Measurements from ENCODE around the gene TBC1D19. TPM values are rescaled to one million over a fixed set of nuclear protein-coding genes. Genes with fewer than 3 reads are reported as not detected.

Gene TBC1D19
- total RNA-seq, 6 experiments from 2014 or later, result 8.5 to 14.4 (median 12.1) TPM

DNA sequence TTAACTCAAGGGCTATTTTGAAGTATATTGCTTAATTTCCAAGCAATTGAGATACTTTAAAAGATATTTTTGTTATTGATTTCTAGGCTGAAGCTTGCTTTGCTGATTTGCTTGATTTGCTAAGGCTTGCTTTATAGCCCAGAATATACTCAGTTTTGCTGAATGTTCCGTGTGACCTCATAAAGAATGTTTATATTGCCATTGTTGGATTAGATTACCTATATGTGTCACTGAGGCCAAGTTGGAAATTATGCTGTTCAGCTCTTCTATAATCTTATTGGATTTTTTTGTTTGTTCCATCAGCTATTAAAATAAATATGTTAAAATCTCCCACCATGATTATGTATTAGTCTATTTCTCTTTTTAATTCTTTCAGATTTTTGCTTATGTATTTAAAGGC, 13.0 kb downstream of the TBC1D19 start:
- TF ChIP-seq, protein P1, sequence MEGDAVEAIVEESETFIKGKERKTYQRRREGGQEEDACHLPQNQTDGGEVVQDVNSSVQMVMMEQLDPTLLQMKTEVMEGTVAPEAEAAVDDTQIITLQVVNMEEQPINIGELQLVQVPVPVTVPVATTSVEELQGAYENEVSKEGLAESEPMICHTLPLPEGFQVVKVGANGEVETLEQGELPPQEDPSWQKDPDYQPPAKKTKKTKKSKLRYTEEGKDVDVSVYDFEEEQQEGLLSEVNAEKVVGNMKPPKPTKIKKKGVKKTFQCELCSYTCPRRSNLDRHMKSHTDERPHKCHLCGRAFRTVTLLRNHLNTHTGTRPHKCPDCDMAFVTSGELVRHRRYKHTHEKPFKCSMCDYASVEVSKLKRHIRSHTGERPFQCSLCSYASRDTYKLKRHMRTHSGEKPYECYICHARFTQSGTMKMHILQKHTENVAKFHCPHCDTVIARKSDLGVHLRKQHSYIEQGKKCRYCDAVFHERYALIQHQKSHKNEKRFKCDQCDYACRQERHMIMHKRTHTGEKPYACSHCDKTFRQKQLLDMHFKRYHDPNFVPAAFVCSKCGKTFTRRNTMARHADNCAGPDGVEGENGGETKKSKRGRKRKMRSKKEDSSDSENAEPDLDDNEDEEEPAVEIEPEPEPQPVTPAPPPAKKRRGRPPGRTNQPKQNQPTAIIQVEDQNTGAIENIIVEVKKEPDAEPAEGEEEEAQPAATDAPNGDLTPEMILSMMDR (IDR thresholded peaks at IDR 0.05), result no peak
- no peak overlapping the region for H3K27ac Mint-ChIP-seq
- DNase-seq, result no peak
- H3K36me3 Mint-ChIP-seq (ENCODE audit: low read depth), result no peaks in the 10 kb centered on the region
- no peak overlapping the region for H3K4me3 Mint-ChIP-seq
- H3K4me1 Mint-ChIP-seq (ENCODE audit: low read depth), result peaks cover 9% of the 10 kb centered on the region; the same call in 1 of the 2 replicates
- no peaks in the 10 kb centered on the region for H3K9me3 Mint-ChIP-seq
- H3K27me3 Mint-ChIP-seq (ENCODE audit: insufficient read depth), result no peaks in the 10 kb centered on the region; the same call in 1 of the 2 replicates

DNA sequence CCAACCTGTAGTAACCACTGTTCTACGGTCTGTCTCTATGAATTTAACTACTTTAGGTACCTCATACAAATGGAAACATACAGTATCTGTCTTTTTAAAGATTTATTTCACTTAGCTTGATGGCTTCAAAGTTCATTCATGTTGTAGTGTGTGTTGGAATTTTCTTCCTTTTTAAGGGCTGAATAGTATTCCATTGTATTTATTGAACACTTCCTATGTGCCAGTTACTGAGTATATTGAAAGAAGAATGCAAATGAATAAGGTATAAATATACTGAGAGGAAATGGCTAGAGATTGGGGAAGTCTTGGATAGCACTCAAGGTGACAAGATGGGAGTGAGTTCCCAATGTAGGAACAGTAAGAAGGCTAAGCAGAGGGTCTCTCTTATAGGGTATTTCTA, 17.3 kb downstream of the TBC1D19 start:
- TF ChIP-seq, protein P1 (IDR thresholded peaks at IDR 0.05), result no peak
- no peak for DNase-seq

DNA sequence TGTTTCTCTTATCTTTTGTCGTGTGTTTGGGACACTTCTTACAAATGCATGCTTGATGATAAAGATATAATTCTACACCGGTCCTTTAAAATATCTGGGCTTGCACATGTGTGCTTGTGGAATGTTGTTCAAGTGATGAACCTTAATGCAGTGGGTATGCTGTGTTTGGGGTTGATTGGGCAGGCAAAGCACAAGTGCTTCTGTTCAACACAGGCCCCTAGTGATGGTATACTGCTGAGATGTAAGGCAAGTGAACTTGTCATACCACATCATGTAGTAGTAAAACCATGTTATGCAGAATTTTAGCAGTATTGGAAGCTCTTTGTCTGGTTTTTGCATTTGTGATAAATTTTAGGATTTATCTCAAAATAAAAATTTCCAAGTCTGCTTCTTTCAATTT, 23.9 kb downstream of the TBC1D19 start:
- H3K36me3 Mint-ChIP-seq (ENCODE audit: low read depth), result no peaks in the 10 kb centered on the region
- H3K9me3 Mint-ChIP-seq, result no peaks in the 10 kb centered on the region
- peaks cover 8% of the 10 kb centered on the region for H3K4me1 Mint-ChIP-seq (ENCODE audit: low read depth)
- H3K4me3 Mint-ChIP-seq, result no peak overlapping the region
- H3K27me3 Mint-ChIP-seq (ENCODE audit: insufficient read depth), result no peaks in the 10 kb centered on the region
- TF ChIP-seq, protein P1 (IDR thresholded peaks at IDR 0.05), result no peak
- no peak for DNase-seq
- no peak overlapping the region for H3K27ac Mint-ChIP-seq

More for the DNA sequence above, 17.3 kb downstream of the TBC1D19 start:
- no peak overlapping the region for H3K27ac Mint-ChIP-seq
- peaks cover 11% of the 10 kb centered on the region for H3K4me1 Mint-ChIP-seq (ENCODE audit: low read depth)
- H3K36me3 Mint-ChIP-seq (ENCODE audit: low read depth), result no peaks in the 10 kb centered on the region
- no peaks in the 10 kb centered on the region; the same call in 1 of the 2 replicates for H3K27me3 Mint-ChIP-seq (ENCODE audit: insufficient read depth)
- no peaks in the 10 kb centered on the region for H3K9me3 Mint-ChIP-seq
- H3K4me3 Mint-ChIP-seq, result no peak overlapping the region

DNA sequence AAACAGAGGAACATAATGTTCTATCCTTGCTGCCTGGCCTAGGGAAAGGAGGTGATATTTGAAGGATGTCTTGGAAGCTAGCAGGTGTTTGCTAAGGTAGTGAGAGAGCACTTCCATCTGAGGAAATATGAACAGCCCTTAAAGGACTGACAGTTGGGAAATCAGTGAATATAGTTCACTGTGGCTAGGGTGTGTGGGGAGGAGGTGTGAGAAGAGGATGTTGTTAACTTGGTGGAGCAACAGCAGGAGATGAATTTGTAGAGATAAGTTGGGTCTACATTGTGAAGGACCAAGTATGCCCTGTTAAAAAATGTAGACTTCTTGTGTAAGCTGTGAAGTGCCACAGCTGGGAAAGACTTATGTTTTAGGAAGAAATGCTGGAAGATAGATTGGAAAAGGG, 25.5 kb downstream of the TBC1D19 start:
- Mint-ChIP-seq H3K9me3 (no peaks in the 10 kb centered on the region), H3K4me3 (no peak overlapping the region), H3K36me3 (ENCODE audit: low read depth) (no peaks in the 10 kb centered on the region), H3K27ac (no peak overlapping the region), H3K27me3 (ENCODE audit: insufficient read depth) (no peaks in the 10 kb centered on the region), H3K4me1 (ENCODE audit: low read depth) (peaks cover 8% of the 10 kb centered on the region)
- TF ChIP-seq, protein P1 (IDR thresholded peaks at IDR 0.05), result no peak
- no peak for DNase-seq

DNA sequence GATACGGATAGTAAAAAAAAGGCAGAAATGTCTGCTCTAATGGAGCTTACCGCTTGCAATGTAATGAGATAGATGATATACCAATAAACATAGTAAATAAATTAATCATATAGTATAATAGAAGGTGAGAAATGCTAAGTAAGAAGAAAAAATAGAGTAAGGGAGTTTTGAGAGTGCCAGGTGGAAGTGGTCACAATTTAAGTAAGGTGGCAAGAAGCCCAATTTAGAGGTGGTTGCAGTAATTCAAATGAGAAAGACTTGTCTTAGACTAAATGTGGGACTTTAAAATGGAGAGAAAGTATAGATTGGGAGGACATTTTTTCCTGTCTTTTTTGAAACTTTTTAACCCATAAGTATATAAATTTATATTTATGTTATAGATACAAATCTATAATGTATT, 26.0 kb downstream of the TBC1D19 start:
- Mint-ChIP-seq H3K4me3 (no peak overlapping the region), H3K27me3 (ENCODE audit: insufficient read depth) (no peaks in the 10 kb centered on the region), H3K9me3 (no peaks in the 10 kb centered on the region), H3K27ac (no peak overlapping the region), H3K4me1 (ENCODE audit: low read depth) (peaks cover 8% of the 10 kb centered on the region), H3K36me3 (ENCODE audit: low read depth) (no peaks in the 10 kb centered on the region)
- TF ChIP-seq, protein P1 (IDR thresholded peaks at IDR 0.05), result no peak
- DNase-seq, result no peak

DNA sequence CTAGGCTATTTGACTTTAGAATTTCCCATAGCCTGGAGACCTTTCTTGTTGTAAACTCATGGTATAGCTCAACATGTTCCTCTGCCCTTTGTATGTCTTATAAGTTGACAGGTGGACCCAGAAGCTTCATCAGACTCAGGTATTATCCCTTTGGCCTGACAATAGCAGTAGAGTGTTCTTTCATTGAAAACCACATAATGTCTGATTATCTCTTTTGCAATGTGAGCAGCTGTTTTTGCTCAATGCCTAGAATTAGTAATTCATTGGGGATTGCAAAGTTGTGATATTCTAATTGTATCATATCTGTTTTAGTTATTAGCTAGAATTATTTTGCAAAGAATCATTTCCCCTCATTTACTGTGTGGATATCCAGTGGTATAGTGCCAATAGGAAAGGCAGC, 27.5 kb downstream of the TBC1D19 start:
- Mint-ChIP-seq H3K4me1 (ENCODE audit: low read depth) (peaks cover 5% of the 10 kb centered on the region), H3K4me3 (no peak overlapping the region), H3K9me3 (no peaks in the 10 kb centered on the region), H3K36me3 (ENCODE audit: low read depth) (peaks cover 7% of the 10 kb centered on the region; the same call in 1 of the 2 replicates), H3K27me3 (ENCODE audit: insufficient read depth) (no peaks in the 10 kb centered on the region), H3K27ac (no peak overlapping the region)
- TF ChIP-seq, protein P1 (IDR thresholded peaks at IDR 0.05), result no peak
- DNase-seq, result no peak
